Fibroblast of lung (primary cell): ENCODE data around the gene CLTC.

Experiments
- CTCF ChIP-seq, 2 donors: IDR thresholded peaks in 1 of 2; conservative IDR thresholded peaks in 1 of 2; 1 replicate in 1 of 2; 2 replicates in 1 of 2; pipeline ENCODE4 v1.5.1; 2011 to 2012; ENCODE audit warnings: low read length in 2 of 2, control low read depth in 1 of 2, inconsistent platforms in 1 of 2, low read depth in 1 of 2, mild to moderate bottlenecking in 1 of 2
- EZH2 ChIP-seq: IDR thresholded peaks from 2 replicates; pipeline ENCODE4 v1.5.1; 2012; ENCODE audit warnings: low read length, control low read depth, mild to moderate bottlenecking; ENCODE audit errors: missing control alignments

- TF ChIP-seq CTCF (conservative IDR thresholded peaks at IDR 0.05 in 1 of 2, IDR thresholded peaks at IDR 0.05 in 1 of 2; ENCODE audit: low read depth in 1 of 2, low read length in 2 of 2) (no peak), EZH2 (no peak)
Observed at GRCh38 chr17:59702304-59702703, 82.6 kb downstream of the CLTC start.
